ENCODE data around the gene SLC2A11.

GRCh38 chr22:23834406-23834792, 23.3 kb upstream of the SLC2A11 start:
- TF ChIP-seq, protein P1, sequence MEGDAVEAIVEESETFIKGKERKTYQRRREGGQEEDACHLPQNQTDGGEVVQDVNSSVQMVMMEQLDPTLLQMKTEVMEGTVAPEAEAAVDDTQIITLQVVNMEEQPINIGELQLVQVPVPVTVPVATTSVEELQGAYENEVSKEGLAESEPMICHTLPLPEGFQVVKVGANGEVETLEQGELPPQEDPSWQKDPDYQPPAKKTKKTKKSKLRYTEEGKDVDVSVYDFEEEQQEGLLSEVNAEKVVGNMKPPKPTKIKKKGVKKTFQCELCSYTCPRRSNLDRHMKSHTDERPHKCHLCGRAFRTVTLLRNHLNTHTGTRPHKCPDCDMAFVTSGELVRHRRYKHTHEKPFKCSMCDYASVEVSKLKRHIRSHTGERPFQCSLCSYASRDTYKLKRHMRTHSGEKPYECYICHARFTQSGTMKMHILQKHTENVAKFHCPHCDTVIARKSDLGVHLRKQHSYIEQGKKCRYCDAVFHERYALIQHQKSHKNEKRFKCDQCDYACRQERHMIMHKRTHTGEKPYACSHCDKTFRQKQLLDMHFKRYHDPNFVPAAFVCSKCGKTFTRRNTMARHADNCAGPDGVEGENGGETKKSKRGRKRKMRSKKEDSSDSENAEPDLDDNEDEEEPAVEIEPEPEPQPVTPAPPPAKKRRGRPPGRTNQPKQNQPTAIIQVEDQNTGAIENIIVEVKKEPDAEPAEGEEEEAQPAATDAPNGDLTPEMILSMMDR (IDR thresholded peaks at IDR 0.05), result no peak
- TF ChIP-seq POLR2A (IDR thresholded peaks at IDR 0.05), result no peak
